Measurements from ENCODE around the gene DNMBP. TPM values are rescaled to one million over a fixed set of nuclear protein-coding genes. Genes with fewer than 3 reads are reported as not detected.

Gene DNMBP
- total and polyA plus RNA-seq, 2 of the 8 experiments (the other 6 are each of a cell fraction or from before 2014, with no cell fraction given) = 19.1 to 26.4 TPM

GRCh38 chr10:99999319-100000108 lies 10.2 kb downstream of the DNMBP start:
- peaks cover 3 to 5% (median 4%) of the 10 kb centered on the region in 4 experiments; a peak in 4 of 7 replicates for H3K4me1 ChIP-seq (replicated peaks in 1 of 4; ENCODE audit: control insufficient read depth in 3 of 4, insufficient read depth in 4 of 4, low read length in 3 of 4)
- H2BK120ac ChIP-seq (replicated peaks; ENCODE audit: low read depth, low read length) = no peak overlapping the region
- no peak overlapping the region for H4K91ac ChIP-seq (replicated peaks; ENCODE audit: insufficient read length, low read length)
- H3K4me3 ChIP-seq (ENCODE audit: extremely low read depth in 1 of 4, insufficient read depth in 2 of 4, low read depth in 3 of 4, low read length in 4 of 4) = no peak overlapping the region
- H3K4ac ChIP-seq (replicated peaks; ENCODE audit: insufficient read length, low read depth, low read length) = no peak overlapping the region
- H3K27ac ChIP-seq (ENCODE audit: low read depth, low read length) = no peak overlapping the region
- no peak overlapping the region for H4K8ac ChIP-seq (ENCODE audit: extremely low read depth, insufficient read depth, low read length)
- H3K9me3 ChIP-seq (ENCODE audit: insufficient read depth in 2 of 2, low read depth in 1 of 2, low read length in 1 of 2) = no peaks in the 10 kb centered on the region; a peak in 1 of 4 replicates
- H2BK20ac ChIP-seq (ENCODE audit: low read length) = no peak overlapping the region
- H2BK12ac ChIP-seq (ENCODE audit: low read depth, low read length) = no peak overlapping the region
- no peak overlapping the region for H3K23ac ChIP-seq (ENCODE audit: insufficient read length)
- H2AK5ac ChIP-seq (ENCODE audit: low read depth, low read length) = no peak overlapping the region
- no peaks in the 10 kb centered on the region for H3K36me3 ChIP-seq (ENCODE audit: control insufficient read depth in 2 of 4, insufficient read depth in 4 of 4, low read length in 3 of 4)
- H4K20me1 ChIP-seq (replicated peaks in 1 of 2; ENCODE audit: control insufficient read depth in 1 of 2, insufficient read depth in 2 of 2, low read length in 2 of 2) = no peaks in the 10 kb centered on the region
- no peak overlapping the region for H3K56ac ChIP-seq (replicated peaks; ENCODE audit: insufficient read length, low read depth, low read length)
- TF ChIP-seq ASH2L (IDR thresholded peaks at IDR 0.05; ENCODE audit: low read length) (no peak), SIX5 (IDR thresholded peaks at IDR 0.05; ENCODE audit: low read depth, low read length) (no peak), USF2 (IDR thresholded peaks at IDR 0.05; ENCODE audit: low read length) (no peak), BACH1 (IDR thresholded peaks at IDR 0.05; ENCODE audit: low read length) (no peak), GTF2F1 (IDR thresholded peaks at IDR 0.05; ENCODE audit: borderline replicate concordance, low read depth, low read length) (no peak), TAF7 (optimal IDR thresholded peaks at IDR 0.05; ENCODE audit: borderline replicate concordance, low read depth, low read length) (no peak), CBX8 (IDR thresholded peaks at IDR 0.05; ENCODE audit: borderline replicate concordance, low read depth, low read length) (no peak), SUZ12 (IDR thresholded peaks at IDR 0.05; ENCODE audit: low read length) (no peak)
- TF ChIP-seq, protein P1, sequence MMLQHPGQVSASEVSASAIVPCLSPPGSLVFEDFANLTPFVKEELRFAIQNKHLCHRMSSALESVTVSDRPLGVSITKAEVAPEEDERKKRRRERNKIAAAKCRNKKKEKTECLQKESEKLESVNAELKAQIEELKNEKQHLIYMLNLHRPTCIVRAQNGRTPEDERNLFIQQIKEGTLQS (IDR thresholded peaks at IDR 0.05; ENCODE audit: insufficient read depth, low read depth, low read length) = no peak
- H3K79me1 ChIP-seq (ENCODE audit: low read depth, low read length) = no peaks in the 10 kb centered on the region; the same call in 1 of the 2 replicates
- H3K18ac ChIP-seq (ENCODE audit: extremely low read depth, low read length) = no peak overlapping the region
- CTCF ChIA-PET (ENCODE audit: partially characterized antibody) = interaction anchor here (1.2 to 8.9 kb wide), 5 partner anchors 9 to 86 kb away, joined by 3 to 57 read pairs (median 3); partner anchors contain the start of gene DNMBP
- no peaks in the 10 kb centered on the region for H3K27me3 ChIP-seq (replicated peaks in 1 of 4; ENCODE audit: control insufficient read depth in 3 of 4, extremely low read depth in 1 of 4, insufficient read depth in 3 of 4, low read length in 3 of 4)
- H3K14ac ChIP-seq (ENCODE audit: insufficient read length) = no peak overlapping the region
- DNase-seq (ENCODE audit: low read depth in 1 of 2, low spot score in 2 of 2) (no peak), FAIRE-seq (no peak)
- no peak overlapping the region for H2BK15ac ChIP-seq (ENCODE audit: low read length)
- POLR2A ChIA-PET (ENCODE audit: partially characterized antibody) = interaction anchor here (0.7 to 1.8 kb wide), 2 partner anchors 9 to 86 kb away, joined by 3 to 4 read pairs; no protein-coding TSS in a partner anchor
- H3K23me2 ChIP-seq (ENCODE audit: low read depth, low read length) = no peaks in the 10 kb centered on the region
- no peak overlapping the region for H4K5ac ChIP-seq (ENCODE audit: insufficient read length, low read depth, low read length)
- no peak overlapping the region for H2BK5ac ChIP-seq (ENCODE audit: low read depth, low read length)
- no peak overlapping the region for H3K4me2 ChIP-seq (ENCODE audit: insufficient read depth in 1 of 2, low read depth in 2 of 2, low read length in 2 of 2)
- WGBS, 2 experiments (ENCODE audit: extremely low coverage in 1 of 2, insufficient coverage in 1 of 2, insufficient read length in 1 of 2, insufficient replicate concordance in 2 of 2, low coverage in 1 of 2, low lambda C conversion rate in 2 of 2, missing lambda C conversion rate in 1 of 2) = 95% methylated on average over 8 of the region's 8 CpGs; no CpG with 5 or more reads in 1 of the 2 experiments
- no peak overlapping the region for H3K9ac ChIP-seq (replicated peaks in 1 of 4; ENCODE audit: extremely low read depth in 1 of 4, low read depth in 3 of 4, low read length in 3 of 4)
- H3K79me2 ChIP-seq (ENCODE audit: control insufficient read depth in 1 of 2, insufficient read depth in 2 of 2, low read length in 2 of 2) = peaks cover 0 to 3% of the 10 kb centered on the region in 2 experiments; a peak in 2 of 4 replicates
- H2AFZ ChIP-seq (ENCODE audit: low read length) = no peak overlapping the region

Data from H1 (cell line).